ENCODE results near the gene HMCES.

Gene HMCES

DNA sequence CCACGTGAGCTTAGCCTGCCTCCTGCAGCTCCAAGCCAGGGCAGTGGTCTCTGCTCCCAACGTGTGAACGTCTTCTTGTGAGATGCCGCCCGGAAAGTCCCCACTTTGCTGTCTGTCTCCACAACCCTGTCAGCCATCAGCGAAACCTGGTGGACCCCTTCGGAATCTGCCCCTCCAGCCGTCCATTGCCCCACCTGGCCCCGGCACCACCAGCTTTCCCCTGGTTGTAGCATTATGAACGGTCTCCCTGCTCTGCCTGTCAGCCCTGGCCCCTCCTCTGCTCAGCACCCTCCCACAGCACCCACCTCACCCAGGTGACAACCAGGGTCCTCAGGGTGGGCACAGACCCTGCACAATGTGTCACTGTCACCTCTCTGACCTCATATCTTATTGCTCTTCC is 71.1 kb downstream of the HMCES start:
- no peak for DNase-seq

DNA sequence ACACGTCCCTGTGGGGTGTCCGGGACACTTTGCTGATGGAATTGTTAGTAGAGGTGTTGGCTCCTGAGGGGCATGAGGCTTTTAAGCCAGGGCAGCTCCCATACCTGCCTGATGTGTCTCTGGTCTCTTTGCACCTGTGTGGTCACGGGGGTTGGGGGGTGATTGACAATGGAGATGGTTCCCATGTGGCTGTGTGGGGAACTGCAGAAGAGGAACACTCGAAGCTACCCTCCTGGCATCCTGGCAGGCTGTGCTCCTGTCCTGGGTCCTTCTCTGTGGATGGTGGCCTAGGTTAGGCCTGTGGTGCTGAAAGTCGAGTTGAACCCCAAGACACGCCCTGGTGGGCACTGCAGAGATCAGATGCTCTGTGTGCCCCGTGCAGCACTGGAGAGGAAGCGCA is 73.4 kb downstream of the HMCES start:
- no peak for DNase-seq

DNA sequence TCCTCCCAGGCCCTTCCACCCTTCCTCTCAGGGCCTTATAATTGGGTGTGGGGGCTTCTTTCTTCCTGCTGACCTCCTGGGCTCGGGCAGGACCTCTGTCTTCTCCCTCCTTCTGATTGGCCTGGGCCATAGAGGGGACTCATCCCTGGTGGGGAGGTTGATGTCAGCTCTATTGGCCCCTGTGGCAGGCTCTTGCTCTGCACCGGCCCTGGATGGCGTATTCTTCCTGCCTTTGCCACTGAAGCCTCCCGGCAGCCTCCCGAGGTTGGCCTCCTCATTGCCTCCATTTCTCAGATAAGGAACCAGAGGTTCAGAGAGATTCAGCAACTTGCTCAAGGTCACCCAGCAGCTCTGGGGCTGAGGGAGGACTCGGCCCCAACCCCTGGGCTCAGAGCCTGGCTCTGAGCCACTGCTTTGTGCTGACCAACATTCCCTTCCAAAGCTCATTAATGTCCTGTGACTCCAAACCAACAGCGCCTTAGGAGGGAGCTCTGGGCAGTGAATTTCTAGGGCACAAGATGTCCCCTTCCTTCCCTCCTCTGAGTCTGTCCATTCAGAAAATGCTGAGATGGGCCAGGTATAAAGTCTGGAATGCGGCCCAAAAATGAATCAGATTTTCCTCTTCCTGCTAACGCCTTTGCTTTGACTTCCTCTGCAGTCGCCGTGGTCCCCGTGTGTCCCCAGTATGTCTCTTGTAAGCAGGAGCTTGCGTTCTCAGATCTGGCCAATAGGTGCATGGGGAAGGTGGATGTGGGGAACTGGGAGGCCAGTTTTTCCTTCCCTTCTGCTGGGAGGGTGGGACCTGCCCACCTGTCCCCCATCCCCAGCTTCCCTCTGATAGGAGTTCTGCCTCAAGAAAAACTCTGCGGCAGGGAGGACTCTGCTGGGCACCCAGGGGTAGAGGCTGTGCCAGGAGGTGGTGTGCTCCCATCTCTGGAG is 74.2 kb downstream of the HMCES start:
- DNase-seq, result no peak

- no peak for DNase-seq
Observed at GRCh38 chr3:129353589-129353941, 74.9 kb downstream of the HMCES start.

Data from suppressor macrophage treated with lipopolysaccharide for 4 hours (primary cell).